T-helper 2 cell treated with Interferon-gamma antibody and Interleukin-4, amounts not matched to agents 5 μg/mL and 100 μg/mL, for 36 hours (primary cell): Measurements from ENCODE around the gene COQ6.
"Not testable (repeated sequence)": the region's sequence is repeated elsewhere in the genome, so short reads cannot be mapped to it uniquely, and the experiment has no call there.

ENCODE experiments used
- DNase-seq: peaks from one replicate; pipeline ENCODE4 v3.0.0; 2021; ENCODE audit warnings: low spot score
- H3K27ac Mint-ChIP-seq: one replicate; pipeline ENCODE4 v1.8.0; 2021; ENCODE audit warnings: mild to moderate bottlenecking, mixed read lengths
- H3K27me3 Mint-ChIP-seq: one replicate; pipeline ENCODE4 v1.8.0; 2021; ENCODE audit warnings: low read depth, mixed read lengths
- H3K36me3 Mint-ChIP-seq: one replicate; pipeline ENCODE4 v1.8.0; 2021; ENCODE audit warnings: low read depth, mixed read lengths
- H3K4me1 Mint-ChIP-seq: one replicate; pipeline ENCODE4 v1.8.0; 2021; ENCODE audit warnings: low read depth, mixed read lengths
- H3K4me3 Mint-ChIP-seq: one replicate; pipeline ENCODE4 v1.8.0; 2022; ENCODE audit warnings: mild to moderate bottlenecking, moderate library complexity, mixed read lengths
- H3K9me3 Mint-ChIP-seq: one replicate; pipeline ENCODE4 v1.8.0; 2021; ENCODE audit warnings: mixed read lengths

Gene COQ6

GRCh38 chr14:73997108-73997943 lies 47.2 kb downstream of the COQ6 start:
- no peaks in the 10 kb centered on the region for H3K4me1 Mint-ChIP-seq
- H3K9me3 Mint-ChIP-seq: no peaks in the 10 kb centered on the region
- no peaks in the 10 kb centered on the region for H3K36me3 Mint-ChIP-seq
- H3K27ac Mint-ChIP-seq: no peak overlapping the region
- no peak for DNase-seq
- H3K4me3 Mint-ChIP-seq: no peak overlapping the region
- no peaks in the 10 kb centered on the region for H3K27me3 Mint-ChIP-seq

- Mint-ChIP-seq H3K9me3 (no peaks in the 10 kb centered on the region), H3K27me3 (no peaks in the 10 kb centered on the region), H3K4me1 (no peaks in the 10 kb centered on the region), H3K4me3 (no peak overlapping the region), H3K27ac (no peak overlapping the region), H3K36me3 (no peaks in the 10 kb centered on the region)
- no peak for DNase-seq
Observed at GRCh38 chr14:73997944-73998447, 47.9 kb downstream of the COQ6 start.

- Mint-ChIP-seq H3K4me3 (no peak overlapping the region), H3K36me3 (no peaks in the 10 kb centered on the region), H3K4me1 (no peaks in the 10 kb centered on the region), H3K9me3 (no peaks in the 10 kb centered on the region), H3K27ac (no peak overlapping the region), H3K27me3 (no peaks in the 10 kb centered on the region)
- no peak for DNase-seq
Observed at GRCh38 chr14:73998726-73999125, 48.6 kb downstream of the COQ6 start.

DNA sequence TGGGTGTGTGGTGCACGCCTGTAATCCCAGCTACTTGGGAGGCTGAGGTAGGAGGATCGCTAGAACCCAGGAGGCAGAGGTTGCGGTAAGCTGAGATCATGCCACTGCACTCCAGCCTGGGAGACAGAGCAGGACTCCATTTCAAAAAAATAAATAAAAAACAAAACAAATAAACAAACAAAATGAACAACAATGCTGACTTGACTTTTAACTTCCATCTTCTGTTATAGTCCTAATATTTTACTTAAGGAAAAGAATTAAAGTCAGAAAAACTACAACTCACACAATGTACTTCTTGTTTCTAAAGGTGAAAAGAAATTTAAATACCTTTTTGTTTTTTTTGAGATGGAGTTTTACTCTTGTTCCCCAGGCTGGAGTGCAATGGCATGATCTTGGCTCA lies 55.6 kb downstream of the COQ6 start:
- DNase-seq, H3K27ac Mint-ChIP-seq, H3K27me3 Mint-ChIP-seq, H3K4me1 Mint-ChIP-seq, H3K9me3 Mint-ChIP-seq, H3K4me3 Mint-ChIP-seq: not testable (repeated sequence)
- peaks cover 13% of the 10 kb centered on the region for H3K36me3 Mint-ChIP-seq

GRCh38 chr14:74008843-74009499 lies 58.9 kb downstream of the COQ6 start:
- Mint-ChIP-seq H3K36me3 (peaks cover 13% of the 10 kb centered on the region), H3K27me3 (no peaks in the 10 kb centered on the region), H3K9me3 (no peaks in the 10 kb centered on the region), H3K4me1 (no peaks in the 10 kb centered on the region), H3K27ac (no peak overlapping the region), H3K4me3 (no peak overlapping the region)
- DNase-seq: no peak
